Jurkat, Clone E6-1 (cell line): ENCODE results near the gene NOTCH1.

Experiments used
- DNase-seq: peaks from one replicate; pipeline ENCODE4 v3.0.0-alpha.2; 2011; ENCODE audit warnings: low read depth, low spot score
- H3K4me3 ChIP-seq: 2 replicates; pipeline ENCODE4 v1.5.1; 2011; ENCODE audit warnings: mild to moderate bottlenecking, low read length, control low read depth, moderate library complexity

Gene NOTCH1

DNA sequence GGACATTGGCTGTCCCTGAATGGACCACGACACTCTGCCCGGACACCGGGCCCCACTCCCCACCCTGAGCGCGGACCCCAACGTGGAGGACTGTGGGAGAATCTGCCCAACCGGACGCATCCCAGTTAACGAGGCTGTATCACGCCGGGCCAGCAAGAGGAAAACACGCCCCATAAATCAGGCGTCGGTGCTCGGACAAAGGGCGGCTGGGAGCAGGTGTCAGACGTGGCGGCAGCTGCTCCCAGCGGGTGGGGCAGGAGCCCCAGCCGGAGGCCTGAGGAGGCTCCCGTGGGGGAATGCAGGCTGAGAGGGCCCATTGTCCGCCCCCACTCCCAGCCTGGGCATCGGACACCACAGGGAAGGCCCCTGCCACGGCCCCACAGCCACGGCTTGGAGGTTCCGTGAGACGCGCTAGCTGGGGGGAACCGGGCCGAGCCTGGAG lies 19.2 kb downstream of the NOTCH1 start:
- no peak overlapping the region for H3K4me3 ChIP-seq
- no peak for DNase-seq

- DNase-seq: no peak
- no peak overlapping the region for H3K4me3 ChIP-seq
Observed at GRCh38 chr9:136525841-136526499, 19.9 kb downstream of the NOTCH1 start.

DNA sequence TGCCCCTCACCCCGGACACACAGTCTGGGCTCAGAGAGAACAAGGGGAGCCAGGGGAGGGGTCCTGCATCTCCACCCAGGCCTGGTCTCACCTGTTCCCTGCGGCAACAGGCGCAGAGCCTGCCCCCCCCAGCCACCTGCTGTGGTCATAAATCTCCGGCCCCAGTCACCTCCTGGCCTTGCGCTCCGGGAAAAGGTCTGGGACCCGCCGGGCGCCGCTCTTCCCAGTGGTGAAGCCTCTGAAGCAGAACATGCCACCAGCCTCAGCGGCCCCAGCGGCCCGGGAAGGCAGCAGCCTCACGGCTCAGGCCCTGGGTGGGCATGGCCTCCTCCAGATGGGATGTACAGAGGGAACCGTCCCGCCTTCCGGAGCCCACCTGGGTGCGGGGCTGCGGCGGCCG lies 20.6 kb downstream of the NOTCH1 start:
- no peak overlapping the region for H3K4me3 ChIP-seq
- DNase-seq: no peak

DNA sequence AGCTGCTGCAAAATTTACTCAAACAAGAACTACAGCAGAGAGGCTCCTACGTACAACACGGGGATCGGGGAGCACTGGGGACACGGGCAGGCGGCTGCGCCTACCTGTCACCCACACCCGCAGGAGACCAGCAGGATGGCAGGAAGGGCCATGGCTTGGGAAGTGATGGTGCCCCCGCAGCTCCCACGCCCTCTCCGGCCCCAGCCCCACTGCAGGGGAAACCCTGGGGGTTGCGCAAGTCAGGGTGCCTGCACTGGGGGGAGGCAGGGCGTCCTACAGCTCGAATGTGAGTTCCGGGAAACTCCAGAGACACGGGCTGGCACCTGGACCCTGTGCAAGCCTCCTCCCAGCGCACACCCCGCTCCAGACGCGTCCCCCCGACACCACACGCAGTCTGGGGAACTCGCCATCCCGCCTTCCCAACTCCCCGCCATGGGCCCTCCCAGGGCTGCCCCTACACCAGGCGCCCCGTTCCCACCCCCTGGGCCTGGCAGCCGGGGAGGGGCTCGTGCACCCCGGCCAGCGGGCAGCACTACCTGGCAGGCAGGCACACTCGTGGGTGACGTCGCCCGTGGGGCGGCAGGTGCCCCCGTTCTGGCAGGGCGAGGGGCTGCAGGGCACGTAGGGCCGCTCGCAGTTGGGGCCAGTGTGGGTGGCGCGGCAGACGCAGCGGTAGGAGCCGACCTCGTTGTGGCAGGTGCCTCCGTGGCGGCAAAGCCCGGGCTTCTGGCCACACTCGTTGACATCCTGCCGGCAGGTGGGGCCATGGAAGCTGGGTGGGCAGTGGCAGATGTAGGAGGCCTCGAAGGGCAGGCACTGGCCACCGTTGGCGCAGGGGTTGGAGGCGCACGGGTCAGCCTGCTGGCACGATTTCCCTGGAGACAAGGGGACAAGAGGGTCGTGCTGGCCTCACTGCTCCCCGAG lies 23.3 kb downstream of the NOTCH1 start:
- H3K4me3 ChIP-seq: no peak overlapping the region
- DNase-seq: no peak

DNA sequence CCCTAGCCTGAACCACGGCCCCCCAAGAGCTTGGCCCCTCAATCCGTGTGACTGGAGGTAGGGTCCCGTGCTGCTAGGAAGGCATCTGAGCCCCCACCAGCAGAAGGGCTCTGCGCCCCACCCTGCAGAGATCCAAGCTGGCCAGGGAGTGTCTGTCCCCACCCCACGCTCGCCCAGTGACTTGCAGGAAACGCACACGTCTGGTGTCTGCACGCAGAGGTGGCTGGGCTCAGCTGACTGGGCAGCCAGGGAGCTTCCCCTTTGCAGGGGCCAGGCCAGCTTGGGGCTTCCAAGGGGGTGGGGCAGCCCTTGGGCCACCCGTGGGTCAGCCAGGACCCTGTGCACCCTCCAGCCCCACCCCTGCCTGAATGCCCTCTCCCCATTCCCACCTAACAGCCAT lies 24.3 kb downstream of the NOTCH1 start:
- no peak overlapping the region for H3K4me3 ChIP-seq
- no peak for DNase-seq

DNA sequence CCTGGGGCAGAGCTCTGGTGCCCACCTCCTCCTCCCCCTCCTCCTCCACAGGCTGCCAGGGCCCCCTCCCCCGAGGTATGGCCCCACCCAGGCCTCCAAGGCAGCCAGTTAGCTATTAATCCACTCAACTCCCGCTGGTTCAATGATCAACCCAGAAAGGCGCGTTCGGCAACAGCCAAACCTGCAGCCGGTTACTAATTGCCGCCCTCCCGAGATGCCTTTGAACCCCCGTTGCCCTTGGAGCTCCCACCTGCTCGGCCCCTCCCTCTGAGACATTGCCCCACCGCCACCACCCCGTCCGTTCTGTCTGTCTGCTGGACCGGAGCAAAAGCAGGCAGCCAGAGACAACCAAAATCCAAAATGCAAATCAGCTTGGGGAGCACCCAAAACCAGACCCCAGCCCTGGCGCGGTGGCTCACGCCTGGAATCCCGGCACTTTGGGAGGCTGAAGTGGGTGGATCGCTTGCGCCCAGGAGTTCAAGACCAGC lies 25.8 kb downstream of the NOTCH1 start:
- H3K4me3 ChIP-seq: no peak overlapping the region
- no peak for DNase-seq

- no peak for DNase-seq
- H3K4me3 ChIP-seq: no peak overlapping the region
Observed at GRCh38 chr9:136519263-136520052, 26.4 kb downstream of the NOTCH1 start.

GRCh38 chr9:136518623-136519022 lies 27.2 kb downstream of the NOTCH1 start:
- no peak for DNase-seq
- no peak overlapping the region for H3K4me3 ChIP-seq

DNA sequence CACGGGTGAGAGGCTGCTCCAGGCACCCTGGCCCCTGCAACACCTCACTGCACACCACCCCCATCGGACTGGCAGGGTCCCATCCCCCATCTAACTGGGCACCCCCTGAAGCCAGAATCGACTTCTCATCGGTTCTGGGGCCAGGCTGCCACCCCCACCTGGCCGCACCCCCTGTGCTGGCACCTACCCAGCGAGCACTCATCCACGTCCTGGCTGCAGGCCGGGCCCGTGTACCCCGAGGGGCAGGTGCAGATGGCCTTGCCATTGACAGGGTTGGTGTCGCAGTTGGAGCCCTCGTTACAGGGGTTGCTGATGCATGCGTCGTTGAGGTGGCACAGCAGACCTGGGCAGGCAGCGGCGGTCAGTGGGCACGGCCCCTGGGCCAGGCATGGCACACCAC lies 27.9 kb downstream of the NOTCH1 start:
- H3K4me3 ChIP-seq: no peak overlapping the region
- DNase-seq: no peak

DNA sequence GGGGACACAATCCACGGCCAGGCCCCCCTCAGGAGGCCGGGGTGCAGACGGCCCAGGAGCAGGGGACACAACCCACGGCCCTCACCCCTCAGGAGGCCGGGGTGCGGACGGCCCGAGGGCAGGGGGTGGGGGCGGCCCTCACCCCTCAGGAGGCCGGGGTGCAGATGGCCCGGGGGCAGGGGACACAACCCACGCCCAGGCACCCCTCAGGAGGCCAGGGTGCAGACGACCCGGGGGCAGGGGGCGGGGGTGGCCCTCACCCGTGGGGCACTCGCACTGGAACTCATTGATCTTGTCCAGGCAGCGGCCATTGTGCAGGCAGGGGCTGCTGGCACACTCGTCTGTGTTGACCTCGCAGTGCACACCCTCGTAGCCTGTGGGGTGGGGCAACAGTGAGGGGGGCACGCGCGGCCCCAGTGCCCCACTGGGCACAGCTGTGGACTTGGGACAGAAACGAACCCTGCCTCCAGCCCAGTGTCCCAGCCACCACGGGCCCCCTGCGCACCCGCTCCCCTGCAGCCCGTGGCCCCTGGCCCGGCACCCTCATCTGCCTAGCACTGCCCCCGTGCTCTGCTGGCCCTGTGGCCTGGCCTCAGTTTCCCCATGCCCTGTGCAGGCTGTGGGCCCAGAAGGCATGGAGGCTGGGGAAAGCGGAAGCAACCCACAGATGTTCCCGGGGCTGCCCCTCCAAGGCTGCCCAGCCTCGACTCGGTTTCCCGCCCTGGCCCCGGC lies 28.7 kb downstream of the NOTCH1 start:
- DNase-seq: no peak

GRCh38 chr9:136516191-136516654 lies 29.6 kb downstream of the NOTCH1 start:
- DNase-seq: no peak
- H3K4me3 ChIP-seq: no peak overlapping the region

More for the DNA sequence above, 28.7 kb downstream of the NOTCH1 start:
- no peak overlapping the region for H3K4me3 ChIP-seq

DNA sequence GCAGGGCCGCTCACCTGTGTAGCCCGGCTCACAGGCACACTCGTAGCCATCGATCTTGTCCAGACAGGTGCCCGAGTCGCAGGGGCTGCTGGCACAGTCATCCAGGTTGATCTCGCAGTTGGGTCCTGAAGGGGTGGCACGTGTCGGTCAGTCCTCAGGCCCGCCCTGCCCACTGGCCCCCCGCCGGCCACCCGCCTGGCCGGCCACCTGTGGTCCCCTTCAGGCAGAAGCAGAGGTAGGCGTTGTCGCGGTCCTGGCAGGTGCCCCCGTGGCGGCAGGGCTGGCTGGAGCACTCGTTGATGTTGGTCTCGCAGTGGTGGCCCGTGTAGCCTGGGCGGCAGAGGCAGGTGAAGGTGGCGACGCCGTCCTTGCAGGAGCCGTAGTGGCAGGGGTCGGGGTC lies 30.6 kb downstream of the NOTCH1 start:
- H3K4me3 ChIP-seq: no peak overlapping the region
- no peak for DNase-seq

- no peak for DNase-seq
- H3K4me3 ChIP-seq: no peak overlapping the region
Observed at GRCh38 chr9:136514022-136514714, 31.7 kb downstream of the NOTCH1 start.

DNA sequence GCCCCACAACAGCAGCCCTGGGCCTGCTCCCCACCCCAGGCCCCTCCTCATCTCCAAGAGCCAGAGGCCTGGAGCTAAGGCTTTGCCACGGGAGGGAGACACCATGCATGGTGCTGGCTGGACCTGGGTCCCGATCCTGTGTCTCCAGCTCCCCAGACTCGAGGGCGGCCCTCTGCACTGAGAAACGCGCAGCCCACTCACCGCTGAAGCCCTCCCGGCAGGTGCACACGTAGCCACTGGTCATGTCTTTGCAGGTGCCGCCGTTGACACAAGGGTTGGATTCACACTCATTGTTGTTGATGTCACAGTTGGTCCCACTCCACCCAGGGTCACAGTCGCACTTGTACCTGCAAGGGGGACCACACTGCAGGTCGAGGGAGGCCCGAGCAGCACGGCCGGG lies 32.7 kb downstream of the NOTCH1 start:
- no peak overlapping the region for H3K4me3 ChIP-seq
- no peak for DNase-seq

GRCh38 chr9:136512651-136513071 lies 33.2 kb downstream of the NOTCH1 start:
- DNase-seq: no peak
- H3K4me3 ChIP-seq: no peak overlapping the region

DNA sequence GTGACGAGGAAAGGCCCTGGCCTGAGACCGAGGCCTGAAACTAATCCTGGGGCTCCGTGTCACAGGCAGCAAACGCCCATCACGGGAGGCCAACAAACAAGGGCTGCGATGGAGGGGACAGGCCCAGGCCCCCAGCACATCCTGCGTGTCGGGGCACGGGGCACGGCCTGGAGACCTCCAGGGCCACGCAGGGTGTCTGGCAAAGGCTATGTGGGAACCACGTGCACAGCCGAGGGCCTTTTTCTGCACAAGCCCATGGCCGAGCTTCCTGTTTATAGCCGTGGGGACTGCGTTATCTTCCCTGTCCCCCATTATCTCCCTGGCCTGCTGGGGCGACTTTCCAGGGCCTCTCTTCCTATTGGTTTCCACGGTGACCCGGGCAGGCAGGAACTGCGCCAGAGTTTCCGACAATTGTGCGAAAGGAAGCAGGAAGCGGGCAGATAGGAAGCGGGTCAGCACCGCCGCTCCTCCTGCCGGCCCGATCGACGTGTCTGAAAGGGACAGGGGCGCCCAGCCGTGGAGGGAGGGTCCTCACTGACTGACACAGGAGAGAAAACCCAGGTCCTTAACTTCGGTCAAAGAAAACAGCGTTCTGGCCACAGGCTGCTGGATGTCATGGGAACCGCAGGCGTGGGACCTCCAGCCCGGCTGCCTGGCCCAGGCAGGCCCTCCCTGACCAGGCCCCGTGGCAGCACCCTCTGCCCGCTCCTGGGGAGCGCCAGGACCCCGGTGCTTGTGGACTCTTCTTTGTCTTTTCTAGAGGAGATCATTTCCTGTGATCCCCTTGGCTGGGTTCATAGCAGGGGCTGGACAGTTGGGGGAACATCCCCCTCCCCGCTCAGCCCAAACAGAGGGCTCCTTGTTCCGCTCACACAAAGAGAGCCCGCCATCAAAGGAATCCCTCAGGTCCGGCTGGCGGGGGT lies 33.9 kb downstream of the NOTCH1 start:
- DNase-seq: no peak
- no peak overlapping the region for H3K4me3 ChIP-seq

DNA sequence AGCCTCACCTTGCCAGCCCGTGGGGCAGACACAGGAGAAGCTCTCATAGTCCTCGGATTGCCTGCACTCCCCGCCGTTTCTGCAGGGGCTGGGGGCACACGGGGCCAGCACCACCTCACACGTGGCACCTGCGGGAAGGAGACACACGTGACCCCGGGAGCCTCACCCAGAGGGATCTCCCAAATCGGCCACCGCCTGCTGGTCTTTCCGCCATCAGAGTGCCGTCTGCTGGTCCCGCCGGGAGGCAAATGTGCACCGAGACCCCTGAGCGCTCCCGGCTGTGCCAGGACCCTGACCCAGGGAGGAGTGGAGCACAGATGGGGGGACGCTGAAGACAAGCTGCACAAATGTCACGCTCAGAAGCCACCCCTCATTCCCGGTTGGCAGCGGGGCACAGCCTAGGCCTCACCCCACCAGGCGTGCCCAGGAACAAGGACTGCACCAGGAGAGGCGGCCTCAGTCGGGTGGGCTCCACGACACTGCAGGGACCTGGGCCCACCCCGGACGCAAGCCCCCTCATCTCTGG lies 34.6 kb downstream of the NOTCH1 start:
- no peak for DNase-seq
- no peak overlapping the region for H3K4me3 ChIP-seq
